ENCODE measurements around the gene NR4A1. TPM values are rescaled to one million over a fixed set of nuclear protein-coding genes. Genes with fewer than 3 reads are reported as not detected.

NR4A1 gene
- total and polyA plus RNA-seq, 2 of the 13 experiments (the other 11 are each of a cell fraction or from before 2014, with no cell fraction given), result 5.7 to 15.2 TPM

- Histone ChIP-seq H3K9me3 (ENCODE audit: low read length) (no peaks in the 10 kb centered on the region), H3K4me3 (replicated peaks in 1 of 3; ENCODE audit: insufficient read depth in 1 of 3, low read depth in 2 of 3, low read length in 3 of 3) (peak overlapping the region in 2 of 3 experiments; percentile 43 to 50; a peak in 2 of 6 replicates), H3K4me2 (ENCODE audit: low read depth, low read length) (peak overlapping the region; percentile 30; the same call in 1 of the 2 replicates), H3K4me1 (ENCODE audit: insufficient read depth, low read length) (peaks cover 33% of the 10 kb centered on the region), H3K36me3 (replicated peaks in 1 of 2; ENCODE audit: control insufficient read depth in 1 of 2, insufficient read depth in 2 of 2, low read length in 2 of 2) (no peaks in the 10 kb centered on the region), H4K20me1 (ENCODE audit: insufficient read depth, low read length) (no peaks in the 10 kb centered on the region), H3K9ac (ENCODE audit: insufficient read depth, low read depth, low read length) (no peak overlapping the region), H3K27me3 (ENCODE audit: control insufficient read depth in 1 of 2, insufficient read depth in 2 of 2, low read length in 2 of 2) (0 out of 5 replicates have a peak, but pooled peaks cover 0 to 1% of the 10 kb centered on the region in 2 experiments), H3K79me2 (ENCODE audit: insufficient read depth, low read length) (no peaks in the 10 kb centered on the region), H2AFZ (ENCODE audit: low read length) (no peak overlapping the region), H3K27ac (ENCODE audit: extremely low read length, insufficient read depth, low read length) (no peak overlapping the region)
- TF ChIP-seq, protein P1, sequence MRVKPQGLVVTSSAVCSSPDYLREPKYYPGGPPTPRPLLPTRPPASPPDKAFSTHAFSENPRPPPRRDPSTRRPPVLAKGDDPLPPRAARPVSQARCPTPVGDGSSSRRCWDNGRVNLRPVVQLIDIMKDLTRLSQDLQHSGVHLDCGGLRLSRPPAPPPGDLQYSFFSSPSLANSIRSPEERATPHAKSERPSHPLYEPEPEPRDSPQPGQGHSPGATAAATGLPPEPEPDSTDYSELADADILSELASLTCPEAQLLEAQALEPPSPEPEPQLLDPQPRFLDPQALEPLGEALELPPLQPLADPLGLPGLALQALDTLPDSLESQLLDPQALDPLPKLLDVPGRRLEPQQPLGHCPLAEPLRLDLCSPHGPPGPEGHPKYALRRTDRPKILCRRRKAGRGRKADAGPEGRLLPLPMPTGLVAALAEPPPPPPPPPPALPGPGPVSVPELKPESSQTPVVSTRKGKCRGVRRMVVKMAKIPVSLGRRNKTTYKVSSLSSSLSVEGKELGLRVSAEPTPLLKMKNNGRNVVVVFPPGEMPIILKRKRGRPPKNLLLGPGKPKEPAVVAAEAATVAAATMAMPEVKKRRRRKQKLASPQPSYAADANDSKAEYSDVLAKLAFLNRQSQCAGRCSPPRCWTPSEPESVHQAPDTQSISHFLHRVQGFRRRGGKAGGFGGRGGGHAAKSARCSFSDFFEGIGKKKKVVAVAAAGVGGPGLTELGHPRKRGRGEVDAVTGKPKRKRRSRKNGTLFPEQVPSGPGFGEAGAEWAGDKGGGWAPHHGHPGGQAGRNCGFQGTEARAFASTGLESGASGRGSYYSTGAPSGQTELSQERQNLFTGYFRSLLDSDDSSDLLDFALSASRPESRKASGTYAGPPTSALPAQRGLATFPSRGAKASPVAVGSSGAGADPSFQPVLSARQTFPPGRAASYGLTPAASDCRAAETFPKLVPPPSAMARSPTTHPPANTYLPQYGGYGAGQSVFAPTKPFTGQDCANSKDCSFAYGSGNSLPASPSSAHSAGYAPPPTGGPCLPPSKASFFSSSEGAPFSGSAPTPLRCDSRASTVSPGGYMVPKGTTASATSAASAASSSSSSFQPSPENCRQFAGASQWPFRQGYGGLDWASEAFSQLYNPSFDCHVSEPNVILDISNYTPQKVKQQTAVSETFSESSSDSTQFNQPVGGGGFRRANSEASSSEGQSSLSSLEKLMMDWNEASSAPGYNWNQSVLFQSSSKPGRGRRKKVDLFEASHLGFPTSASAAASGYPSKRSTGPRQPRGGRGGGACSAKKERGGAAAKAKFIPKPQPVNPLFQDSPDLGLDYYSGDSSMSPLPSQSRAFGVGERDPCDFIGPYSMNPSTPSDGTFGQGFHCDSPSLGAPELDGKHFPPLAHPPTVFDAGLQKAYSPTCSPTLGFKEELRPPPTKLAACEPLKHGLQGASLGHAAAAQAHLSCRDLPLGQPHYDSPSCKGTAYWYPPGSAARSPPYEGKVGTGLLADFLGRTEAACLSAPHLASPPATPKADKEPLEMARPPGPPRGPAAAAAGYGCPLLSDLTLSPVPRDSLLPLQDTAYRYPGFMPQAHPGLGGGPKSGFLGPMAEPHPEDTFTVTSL (CRISPR knock-in tag; IDR thresholded peaks at IDR 0.05; ENCODE audit: borderline replicate concordance), result no peak
- TF ChIP-seq CEBPB (IDR thresholded peaks at IDR 0.05; ENCODE audit: borderline replicate concordance, low read depth, low read length) (peak; percentile 50; the same call in 1 of the 2 replicates), RARA (CRISPR knock-in tag; IDR thresholded peaks at IDR 0.05) (no peak), YEATS2 (CRISPR knock-in tag; IDR thresholded peaks at IDR 0.05; ENCODE audit: borderline replicate concordance) (no peak), SP4 (CRISPR knock-in tag; IDR thresholded peaks at IDR 0.05) (no peak), MED1 (CRISPR knock-in tag; IDR thresholded peaks at IDR 0.05) (no peak), THAP8 (CRISPR knock-in tag; IDR thresholded peaks at IDR 0.05; ENCODE audit: borderline replicate concordance) (no peak), ONECUT2 (CRISPR knock-in tag; IDR thresholded peaks at IDR 0.05) (no peak)
- TF ChIP-seq, protein P2, sequence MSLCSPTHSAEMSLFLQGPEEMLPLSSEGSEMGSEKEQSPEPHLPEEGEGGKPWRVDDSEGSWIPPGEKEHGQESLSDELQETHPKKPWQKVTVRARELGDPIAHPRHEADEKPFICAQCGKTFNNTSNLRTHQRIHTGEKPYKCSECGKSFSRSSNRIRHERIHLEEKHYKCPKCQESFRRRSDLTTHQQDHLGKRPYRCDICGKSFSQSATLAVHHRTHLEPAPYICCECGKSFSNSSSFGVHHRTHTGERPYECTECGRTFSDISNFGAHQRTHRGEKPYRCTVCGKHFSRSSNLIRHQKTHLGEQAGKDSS (CRISPR knock-in tag; IDR thresholded peaks at IDR 0.05; ENCODE audit: borderline replicate concordance, low read depth), result no peak
- 69% methylated on average over 24 of the region's 28 CpGs for WGBS (ENCODE audit: low lambda C conversion rate)
- no peak for ATAC-seq
- intact Hi-C loops (cut with micrococcal nuclease; ENCODE audit: unreplicated experiment) (no loop called here), in situ Hi-C loops (cut with HindIII; ENCODE audit: extremely low pct_ligation_motif_present, low pct_unique_long_range_greater_than_20kb) (no loop called here)
- no peak for DNase-seq (ENCODE audit: low spot score)
- no TSS peak for BruUV-seq (replicated peaks)
- FAIRE-seq, result no peak
- POLR2A ChIA-PET, result interaction anchor here (0.9 kb wide), 1 partner anchor 17 kb away, joined by 3 read pairs; no protein-coding TSS in a partner anchor
- CTCF ChIA-PET (ENCODE audit: low intra/inter-chr PET ratio, low total read pairs), result interaction anchor here (1.1 kb wide), 1 partner anchor 15 kb away, joined by 3 read pairs; no protein-coding TSS in a partner anchor
These were observed 45.1 kb upstream of the NR4A1 start for GRCh38 chr12:52005903-52006703.

Measured in HepG2 (cell line).